ENCODE measurements around the gene HIF3A. TPM values are rescaled to one million over a fixed set of nuclear protein-coding genes. Genes with fewer than 3 reads are reported as not detected.

Gene HIF3A
- total RNA-seq, 1 experiment from 2014 or later: not detected

DNA sequence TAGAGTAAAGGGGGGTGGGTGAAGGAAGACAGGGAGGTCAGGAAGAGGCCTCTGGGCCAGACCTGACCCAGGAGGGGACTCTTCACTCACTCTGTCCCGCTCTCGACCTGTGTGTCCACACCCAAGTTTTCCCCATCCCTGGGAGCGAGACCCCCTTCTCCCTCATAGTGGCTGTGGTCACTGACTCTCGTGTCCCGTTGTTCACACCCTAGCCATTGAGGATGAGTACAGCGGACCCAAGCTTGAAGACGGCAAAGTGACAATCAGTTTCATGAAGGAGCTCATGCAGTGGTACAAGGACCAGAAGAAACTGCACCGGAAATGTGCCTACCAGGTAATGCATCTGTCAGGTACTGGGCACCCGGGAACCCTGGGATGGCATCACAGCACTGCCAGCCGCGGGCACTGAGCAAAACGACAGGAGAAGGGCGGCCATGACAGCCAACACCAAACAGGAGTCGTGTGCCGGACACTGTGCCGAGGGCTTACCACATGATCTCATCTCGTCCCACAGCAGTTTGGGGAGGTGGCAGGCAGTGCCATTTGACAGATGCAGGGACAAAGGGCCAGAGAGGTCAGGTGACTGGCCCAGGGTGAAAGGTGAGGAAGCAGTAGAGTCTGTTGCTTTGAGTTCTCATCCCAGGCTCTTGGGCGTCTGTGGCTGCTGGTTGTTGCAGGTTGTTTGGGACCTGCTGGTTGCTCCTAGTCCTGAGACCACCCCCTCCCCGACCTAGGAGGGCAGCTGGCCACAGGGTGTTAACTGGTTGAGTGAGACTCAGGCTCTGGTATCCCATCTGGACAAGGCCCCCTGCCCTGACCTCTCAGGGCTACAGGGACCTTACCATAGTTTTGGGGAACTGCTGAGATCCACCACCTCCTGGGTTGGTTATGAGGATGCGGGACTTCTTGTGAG lies 79.7 kb downstream of the HIF3A start:
- H3K79me2 ChIP-seq (ENCODE audit: low read depth): peaks cover 30% of the 10 kb centered on the region
- H3K4me3 ChIP-seq: no peak overlapping the region
- intact Hi-C loops (cut with micrococcal nuclease; ENCODE audit: unreplicated experiment): loop anchor here (10.0 kb wide), 2 partner anchors 182 to 302 kb away; no protein-coding TSS in a partner anchor
- no peak overlapping the region for H3K27ac ChIP-seq
- peaks cover 22% of the 10 kb centered on the region; the same call in 1 of the 2 replicates for H4K20me1 ChIP-seq (ENCODE audit: insufficient read depth)
- H3F3A ChIP-seq (ENCODE audit: insufficient read depth, low read depth): peaks cover 29% of the 10 kb centered on the region
- BruUV-seq (replicated peaks): no TSS peak
- peaks cover 35% of the 10 kb centered on the region; the same call in 1 of the 2 replicates for H3K36me3 ChIP-seq (ENCODE audit: low read depth)
- no peak overlapping the region for H3K4me2 ChIP-seq
- H3K9me2 ChIP-seq (ENCODE audit: insufficient read depth): no peaks in the 10 kb centered on the region
- no peaks in the 10 kb centered on the region for H3K9me3 ChIP-seq (ENCODE audit: insufficient read depth, low read depth)
- no peaks in the 10 kb centered on the region for H3K27me3 ChIP-seq (ENCODE audit: insufficient read depth, low read depth)
- H3K4me1 ChIP-seq (replicated peaks; ENCODE audit: insufficient read depth): peaks cover 30% of the 10 kb centered on the region
- TF ChIP-seq, protein P1, sequence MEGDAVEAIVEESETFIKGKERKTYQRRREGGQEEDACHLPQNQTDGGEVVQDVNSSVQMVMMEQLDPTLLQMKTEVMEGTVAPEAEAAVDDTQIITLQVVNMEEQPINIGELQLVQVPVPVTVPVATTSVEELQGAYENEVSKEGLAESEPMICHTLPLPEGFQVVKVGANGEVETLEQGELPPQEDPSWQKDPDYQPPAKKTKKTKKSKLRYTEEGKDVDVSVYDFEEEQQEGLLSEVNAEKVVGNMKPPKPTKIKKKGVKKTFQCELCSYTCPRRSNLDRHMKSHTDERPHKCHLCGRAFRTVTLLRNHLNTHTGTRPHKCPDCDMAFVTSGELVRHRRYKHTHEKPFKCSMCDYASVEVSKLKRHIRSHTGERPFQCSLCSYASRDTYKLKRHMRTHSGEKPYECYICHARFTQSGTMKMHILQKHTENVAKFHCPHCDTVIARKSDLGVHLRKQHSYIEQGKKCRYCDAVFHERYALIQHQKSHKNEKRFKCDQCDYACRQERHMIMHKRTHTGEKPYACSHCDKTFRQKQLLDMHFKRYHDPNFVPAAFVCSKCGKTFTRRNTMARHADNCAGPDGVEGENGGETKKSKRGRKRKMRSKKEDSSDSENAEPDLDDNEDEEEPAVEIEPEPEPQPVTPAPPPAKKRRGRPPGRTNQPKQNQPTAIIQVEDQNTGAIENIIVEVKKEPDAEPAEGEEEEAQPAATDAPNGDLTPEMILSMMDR (conservative IDR thresholded peaks at IDR 0.05): no peak
- TF ChIP-seq EZH2 (IDR thresholded peaks at IDR 0.05; ENCODE audit: low read depth): no peak
- CTCF ChIA-PET: no interaction called here
- no peak for DNase-seq
- POLR2A ChIA-PET (ENCODE audit: unreplicated experiment): no interaction called here
- H2AFZ ChIP-seq: no peak overlapping the region

DNA sequence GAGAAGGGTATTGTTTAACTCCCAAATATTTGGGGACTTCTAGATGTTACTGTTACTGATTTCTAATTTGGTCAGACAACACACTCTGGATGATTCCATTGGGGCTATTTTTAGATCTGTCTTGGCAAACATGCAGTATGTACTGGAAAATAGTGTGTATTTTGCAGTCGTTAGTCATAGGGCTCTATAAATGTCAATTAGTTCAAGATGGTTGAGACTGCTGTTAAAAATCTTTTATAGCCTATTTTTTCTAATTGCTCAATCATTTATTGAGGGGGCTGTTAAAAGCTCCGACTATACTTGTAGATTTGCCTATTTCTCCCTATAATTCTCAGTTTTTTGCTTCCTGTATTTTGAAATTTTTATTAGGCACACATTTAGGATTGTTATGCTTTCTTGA lies 81.4 kb downstream of the HIF3A start:
- no peaks in the 10 kb centered on the region for H3K9me2 ChIP-seq (ENCODE audit: insufficient read depth)
- H3K27me3 ChIP-seq (ENCODE audit: insufficient read depth, low read depth): no peaks in the 10 kb centered on the region
- H3K36me3 ChIP-seq (ENCODE audit: low read depth): peaks cover 40% of the 10 kb centered on the region; the same call in 1 of the 2 replicates
- BruUV-seq (replicated peaks): no TSS peak
- H4K20me1 ChIP-seq (ENCODE audit: insufficient read depth): peaks cover 22% of the 10 kb centered on the region; the same call in 1 of the 2 replicates
- intact Hi-C loops (cut with micrococcal nuclease; ENCODE audit: unreplicated experiment): loop anchor here (10.0 kb wide), 2 partner anchors 183 to 303 kb away; no protein-coding TSS in a partner anchor
- no peak overlapping the region for H3K27ac ChIP-seq
- no peak for TF ChIP-seq EZH2 (IDR thresholded peaks at IDR 0.05; ENCODE audit: low read depth)
- TF ChIP-seq, protein P1 (conservative IDR thresholded peaks at IDR 0.05): no peak
- H3K9me3 ChIP-seq (ENCODE audit: insufficient read depth, low read depth): no peaks in the 10 kb centered on the region
- peaks cover 17% of the 10 kb centered on the region for H3K79me2 ChIP-seq (ENCODE audit: low read depth)
- peaks cover 12% of the 10 kb centered on the region for H3K4me1 ChIP-seq (replicated peaks; ENCODE audit: insufficient read depth)
- CTCF ChIA-PET: no interaction called here
- POLR2A ChIA-PET (ENCODE audit: unreplicated experiment): no interaction called here
- H3K4me2 ChIP-seq: no peak overlapping the region
- no peak overlapping the region for H3K4me3 ChIP-seq
- H3F3A ChIP-seq (ENCODE audit: insufficient read depth, low read depth): peaks cover 15% of the 10 kb centered on the region
- H2AFZ ChIP-seq: no peak overlapping the region
- DNase-seq: no peak

DNA sequence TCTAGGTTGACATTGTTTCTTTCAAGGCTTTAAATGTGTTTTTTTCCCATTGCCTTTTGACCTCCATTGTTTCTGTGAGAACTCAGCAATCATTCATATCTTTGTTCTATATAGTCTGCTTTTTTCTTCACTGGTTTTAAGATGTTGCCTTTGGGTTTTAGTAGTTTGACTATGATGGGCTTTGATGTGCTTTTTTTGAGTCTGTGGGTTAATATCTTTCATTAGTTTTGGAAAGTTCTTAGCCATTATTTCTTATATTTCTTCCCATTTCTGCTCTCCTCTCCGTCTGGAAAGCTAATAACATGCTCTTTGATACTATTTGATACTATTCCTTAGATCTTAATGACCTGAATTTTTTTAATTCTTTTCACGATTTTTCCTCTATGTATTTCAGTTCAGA lies 83.8 kb downstream of the HIF3A start:
- H3K36me3 ChIP-seq (ENCODE audit: low read depth): peaks cover 40% of the 10 kb centered on the region; the same call in 1 of the 2 replicates
- no peaks in the 10 kb centered on the region for H3K9me3 ChIP-seq (ENCODE audit: insufficient read depth, low read depth)
- DNase-seq: no peak
- BruUV-seq (replicated peaks): no TSS peak
- POLR2A ChIA-PET (ENCODE audit: unreplicated experiment): no interaction called here
- intact Hi-C loops (cut with micrococcal nuclease; ENCODE audit: unreplicated experiment): no loop called here
- H3K79me2 ChIP-seq (ENCODE audit: low read depth): peaks cover 4% of the 10 kb centered on the region; the same call in 1 of the 2 replicates
- H3K27me3 ChIP-seq (ENCODE audit: insufficient read depth, low read depth): no peaks in the 10 kb centered on the region
- H3K4me3 ChIP-seq: no peak overlapping the region
- H3F3A ChIP-seq (ENCODE audit: insufficient read depth, low read depth): peaks cover 7% of the 10 kb centered on the region; the same call in 1 of the 2 replicates
- no peak for TF ChIP-seq EZH2 (IDR thresholded peaks at IDR 0.05; ENCODE audit: low read depth)
- TF ChIP-seq, protein P1 (conservative IDR thresholded peaks at IDR 0.05): no peak
- CTCF ChIA-PET: no interaction called here
- no peak overlapping the region for H3K27ac ChIP-seq
- H3K9me2 ChIP-seq (ENCODE audit: insufficient read depth): no peaks in the 10 kb centered on the region
- H4K20me1 ChIP-seq (ENCODE audit: insufficient read depth): peaks cover 15% of the 10 kb centered on the region
- no peak overlapping the region for H2AFZ ChIP-seq
- no peak overlapping the region for H3K4me2 ChIP-seq
- H3K4me1 ChIP-seq (replicated peaks; ENCODE audit: insufficient read depth): no peaks in the 10 kb centered on the region

All from PC-9 (cell line).